ENCODE measurements around the gene BANF1.

- TF ChIP-seq REST (IDR thresholded peaks at IDR 0.05; ENCODE audit: low read depth), result no peak
- TF ChIP-seq FOXM1 (IDR thresholded peaks at IDR 0.05; ENCODE audit: borderline replicate concordance, low read depth), result no peak
- TF ChIP-seq EGR1 (IDR thresholded peaks at IDR 0.05), result no peak
Observed at GRCh38 chr11:66046901-66047300, 44.6 kb downstream of the BANF1 start.
